KMS-11 (cell line): ENCODE data around the gene ZIC4.

Source experiments
- H2AFZ ChIP-seq: fragments of 200-600 bp; sonication (generic); 2 replicates; pipeline ENCODE4 v1.6.1; 2016; ENCODE audit warnings: antibody characterized with exemption, mixed run types, low read depth
- H3K27ac ChIP-seq: fragments of 200-600 bp; sonication (generic); 2 replicates; pipeline ENCODE4 v1.6.1; 2016; ENCODE audit warnings: mild to moderate bottlenecking, mixed run types
- H3K27me3 ChIP-seq: fragments of 200-600 bp; sonication (generic); 2 replicates; pipeline ENCODE4 v1.6.1; 2017; ENCODE audit warnings: mild to moderate bottlenecking, low read depth, mixed run types, moderate library complexity; ENCODE audit not compliant: insufficient read depth
- H3K36me3 ChIP-seq: fragments of 200-600 bp; sonication (generic); 2 replicates; pipeline ENCODE4 v1.6.1; 2017; ENCODE audit warnings: mild to moderate bottlenecking, mixed run types; ENCODE audit not compliant: insufficient read depth
- H3K4me1 ChIP-seq: fragments of 200-600 bp; sonication (generic); 2 replicates; pipeline ENCODE4 v1.6.1; 2016; ENCODE audit warnings: mild to moderate bottlenecking, low read depth, mixed run types; ENCODE audit not compliant: poor library complexity, severe bottlenecking
- H3K4me2 ChIP-seq: fragments of 200-600 bp; sonication (generic); 2 replicates; pipeline ENCODE4 v1.7.0; 2016; ENCODE audit warnings: mild to moderate bottlenecking, mixed run types
- H3K4me3 ChIP-seq: fragments of 200-600 bp; sonication (generic); IDR thresholded peaks from 2 replicates; pipeline ENCODE4 v1.6.1; 2017; ENCODE audit warnings: low read depth, low read length, mixed read lengths; ENCODE audit not compliant: insufficient read depth
- H3K79me2 ChIP-seq: fragments of 200-600 bp; sonication (generic); 2 replicates; pipeline ENCODE4 v1.6.1; 2016; ENCODE audit warnings: low read depth, mixed run types; ENCODE audit not compliant: insufficient read depth
- H3K9ac ChIP-seq: fragments of 200-600 bp; sonication (generic); 2 replicates; pipeline ENCODE4 v1.6.1; 2016; ENCODE audit warnings: mild to moderate bottlenecking, mixed run types
- H4K20me1 ChIP-seq: fragments of 200-600 bp; sonication (generic); 2 replicates; pipeline ENCODE4 v1.6.1; 2016; ENCODE audit warnings: mild to moderate bottlenecking, mixed run types; ENCODE audit not compliant: insufficient read depth
- TF ChIP-seq, protein P1 (sequence below): fragments of 200-600 bp; sonication (generic); conservative IDR thresholded peaks from 2 replicates; pipeline ENCODE4 v1.6.1; 2017; ENCODE audit warnings: low read depth, mild to moderate bottlenecking, antibody characterized with exemption, low read length, moderate library complexity, mixed read lengths

Gene ZIC4

DNA sequence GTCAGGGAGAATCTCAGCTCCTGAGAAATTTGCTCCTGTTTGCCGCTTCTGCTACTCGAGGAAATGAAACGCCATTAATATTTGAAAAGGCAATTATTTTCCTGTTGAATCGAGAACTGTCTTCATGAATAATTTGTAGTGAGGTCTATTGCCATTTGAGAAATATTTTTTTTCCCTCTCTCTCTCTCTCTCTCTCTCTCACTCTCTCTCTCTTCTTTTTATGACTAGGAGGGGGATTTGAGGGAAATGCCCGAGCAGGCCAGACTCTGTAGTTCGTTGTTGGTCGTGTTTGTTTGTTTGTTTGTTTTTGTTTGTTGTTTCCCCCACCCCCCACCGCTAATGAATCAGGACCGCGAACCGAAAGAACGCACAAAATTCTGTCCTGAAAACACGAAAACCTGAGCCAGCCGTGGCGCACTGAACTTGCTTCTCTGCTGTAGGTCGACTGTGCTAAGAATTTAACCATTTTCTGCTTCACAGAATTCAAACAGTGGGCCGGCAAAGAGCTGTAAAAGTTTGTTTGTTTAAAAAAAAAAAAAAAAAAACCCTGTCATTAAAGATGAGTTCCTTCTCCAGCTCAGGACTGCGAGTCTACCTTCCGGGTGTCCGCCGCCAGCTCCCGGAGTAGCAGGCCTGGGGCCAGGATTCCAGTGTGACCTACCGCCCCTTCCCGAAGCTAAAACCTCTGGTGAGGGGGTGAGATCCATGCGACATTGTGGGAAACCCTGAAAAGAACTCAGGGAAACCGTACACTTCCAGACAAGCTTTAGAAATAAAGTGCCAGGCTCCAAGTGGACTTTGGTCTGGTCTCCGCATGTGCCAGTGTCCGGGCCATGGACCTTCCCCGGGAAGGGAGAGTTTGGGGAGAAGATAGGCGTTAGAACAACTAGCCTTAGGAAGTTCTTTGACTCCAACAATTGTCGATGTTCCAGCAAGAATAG lies 12.1 kb downstream of the ZIC4 start:
- no peak overlapping the region for H3K27ac ChIP-seq
- no peaks in the 10 kb centered on the region for H3K4me1 ChIP-seq
- H4K20me1 ChIP-seq: no peaks in the 10 kb centered on the region
- H3K36me3 ChIP-seq: no peaks in the 10 kb centered on the region
- no peak overlapping the region for H3K4me2 ChIP-seq
- no peaks in the 10 kb centered on the region for H3K27me3 ChIP-seq
- no peak overlapping the region for H2AFZ ChIP-seq
- H3K4me3 ChIP-seq: no peak overlapping the region
- H3K9ac ChIP-seq: no peak overlapping the region
- no peaks in the 10 kb centered on the region for H3K79me2 ChIP-seq
- TF ChIP-seq, protein P1, sequence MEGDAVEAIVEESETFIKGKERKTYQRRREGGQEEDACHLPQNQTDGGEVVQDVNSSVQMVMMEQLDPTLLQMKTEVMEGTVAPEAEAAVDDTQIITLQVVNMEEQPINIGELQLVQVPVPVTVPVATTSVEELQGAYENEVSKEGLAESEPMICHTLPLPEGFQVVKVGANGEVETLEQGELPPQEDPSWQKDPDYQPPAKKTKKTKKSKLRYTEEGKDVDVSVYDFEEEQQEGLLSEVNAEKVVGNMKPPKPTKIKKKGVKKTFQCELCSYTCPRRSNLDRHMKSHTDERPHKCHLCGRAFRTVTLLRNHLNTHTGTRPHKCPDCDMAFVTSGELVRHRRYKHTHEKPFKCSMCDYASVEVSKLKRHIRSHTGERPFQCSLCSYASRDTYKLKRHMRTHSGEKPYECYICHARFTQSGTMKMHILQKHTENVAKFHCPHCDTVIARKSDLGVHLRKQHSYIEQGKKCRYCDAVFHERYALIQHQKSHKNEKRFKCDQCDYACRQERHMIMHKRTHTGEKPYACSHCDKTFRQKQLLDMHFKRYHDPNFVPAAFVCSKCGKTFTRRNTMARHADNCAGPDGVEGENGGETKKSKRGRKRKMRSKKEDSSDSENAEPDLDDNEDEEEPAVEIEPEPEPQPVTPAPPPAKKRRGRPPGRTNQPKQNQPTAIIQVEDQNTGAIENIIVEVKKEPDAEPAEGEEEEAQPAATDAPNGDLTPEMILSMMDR: no peak

DNA sequence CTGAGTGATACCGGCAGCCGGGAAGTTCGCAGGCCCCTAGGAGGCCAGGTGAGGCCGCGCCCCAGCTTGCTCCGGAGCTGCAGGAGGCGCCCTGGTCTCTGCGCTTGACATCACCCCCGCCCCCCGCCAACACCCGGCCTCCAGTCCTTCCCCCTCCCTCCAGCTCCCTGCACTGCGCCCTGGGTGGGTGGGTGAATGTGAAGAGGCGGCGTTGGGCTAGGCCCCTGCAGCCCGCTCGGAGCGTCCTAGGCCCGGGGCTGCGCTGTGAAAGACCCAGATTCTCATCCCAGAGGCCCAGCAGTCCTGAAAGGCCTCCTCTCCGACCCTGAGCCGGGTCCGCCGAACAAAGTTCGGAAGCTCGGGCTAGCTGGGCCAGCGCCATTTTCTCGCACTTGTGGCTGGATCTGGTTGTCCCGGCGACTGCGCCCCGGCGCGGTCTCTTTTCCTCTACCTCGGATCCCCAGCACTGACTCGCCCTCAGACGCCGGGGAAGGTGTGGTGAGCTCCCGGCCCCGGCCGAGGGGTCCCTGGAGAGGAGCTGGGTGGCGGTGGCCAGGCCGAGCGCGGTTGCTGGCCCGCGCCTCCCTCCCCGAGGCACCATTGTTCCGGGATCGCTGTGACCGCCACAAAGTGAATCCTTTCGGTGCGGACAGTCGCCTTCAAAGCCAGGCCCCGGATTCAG lies 12.9 kb downstream of the ZIC4 start:
- H2AFZ ChIP-seq: no peak overlapping the region
- no peaks in the 10 kb centered on the region for H3K4me1 ChIP-seq

DNA sequence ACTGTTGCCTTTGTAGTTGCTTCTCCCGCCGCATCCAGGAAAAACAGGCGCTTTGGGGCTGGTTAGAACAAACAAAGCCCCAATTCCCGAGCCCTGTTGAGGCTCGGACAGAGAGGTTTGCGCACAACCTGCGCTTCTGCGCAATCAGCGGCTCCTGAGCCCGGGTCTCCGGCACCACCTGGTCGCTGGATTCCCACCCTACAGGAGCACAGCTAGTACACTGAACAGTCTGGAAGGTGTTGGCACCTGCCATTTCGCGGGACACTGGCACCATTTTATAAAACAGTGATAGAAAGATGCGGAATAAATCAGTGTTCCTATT lies 13.8 kb downstream of the ZIC4 start:
- Histone ChIP-seq H3K36me3 (no peaks in the 10 kb centered on the region), H3K79me2 (no peaks in the 10 kb centered on the region), H3K4me3 (no peak overlapping the region), H3K4me2 (no peak overlapping the region), H3K4me1 (no peaks in the 10 kb centered on the region), H4K20me1 (no peaks in the 10 kb centered on the region), H3K27me3 (no peaks in the 10 kb centered on the region), H3K9ac (no peak overlapping the region), H3K27ac (no peak overlapping the region), H2AFZ (no peak overlapping the region)
- TF ChIP-seq, protein P1: no peak

More for the DNA sequence above, 12.9 kb downstream of the ZIC4 start:
- Histone ChIP-seq H3K27ac (no peak overlapping the region), H3K4me3 (no peak overlapping the region), H3K36me3 (no peaks in the 10 kb centered on the region), H3K9ac (no peak overlapping the region), H3K27me3 (no peaks in the 10 kb centered on the region), H3K79me2 (no peaks in the 10 kb centered on the region), H4K20me1 (no peaks in the 10 kb centered on the region), H3K4me2 (no peak overlapping the region)
- TF ChIP-seq, protein P1: no peak

DNA sequence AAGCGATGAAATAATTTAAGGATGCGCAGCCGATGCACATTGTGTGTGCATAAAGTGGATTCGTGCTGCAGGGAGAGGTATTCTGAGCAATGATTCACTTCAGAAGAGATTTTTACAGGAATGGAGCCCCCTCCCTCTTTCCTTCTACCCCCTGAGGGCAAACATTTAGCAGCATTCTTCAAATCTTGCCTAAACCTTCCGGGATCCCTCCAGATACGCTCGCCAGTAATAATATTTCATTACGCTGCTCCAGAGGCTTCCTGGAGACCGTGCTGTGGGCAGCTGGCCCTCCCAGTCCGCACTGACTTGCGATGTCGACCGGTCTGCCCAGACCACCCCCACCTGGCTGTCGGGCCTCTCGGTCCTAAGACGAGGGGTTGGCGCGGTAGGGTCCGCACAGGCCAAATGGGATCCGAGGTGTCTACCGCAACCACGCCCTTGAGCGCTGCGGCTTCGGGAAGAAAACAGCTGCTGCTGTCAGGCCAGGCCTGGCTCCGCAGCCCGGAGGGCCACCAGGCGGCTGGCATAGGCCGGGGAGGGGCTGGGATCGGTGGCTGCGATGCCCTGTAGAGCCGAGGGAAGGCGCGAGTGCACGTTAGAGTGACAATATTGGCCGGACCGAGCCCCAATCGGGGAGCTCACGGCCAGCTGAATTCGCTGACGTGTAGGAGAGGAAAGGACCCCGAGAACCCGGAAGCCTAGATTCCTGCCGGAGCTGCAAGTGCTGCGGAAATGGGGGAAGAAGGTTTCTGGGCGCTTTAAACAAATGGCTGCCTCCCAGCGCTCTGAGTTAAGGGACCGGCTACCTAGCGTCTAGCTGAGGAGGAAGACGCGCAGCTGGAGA lies 14.3 kb downstream of the ZIC4 start:
- Histone ChIP-seq H3K27me3 (no peaks in the 10 kb centered on the region), H3K9ac (no peak overlapping the region), H3K4me3 (no peak overlapping the region), H3K4me2 (no peak overlapping the region), H3K4me1 (no peaks in the 10 kb centered on the region), H3K27ac (no peak overlapping the region), H3K36me3 (no peaks in the 10 kb centered on the region), H2AFZ (no peak overlapping the region), H3K79me2 (no peaks in the 10 kb centered on the region), H4K20me1 (no peaks in the 10 kb centered on the region)
- TF ChIP-seq, protein P1: no peak
